PC-9 (cell line): ENCODE data around the gene MARCHF3.

Source experiments
- CTCF ChIP-seq: fragments of 200-600 bp; sonication (generic); conservative IDR thresholded peaks from 2 replicates; pipeline ENCODE4 v1.6.1; 2017; ENCODE audit warnings: mixed run types, antibody characterized with exemption, mild to moderate bottlenecking, moderate library complexity
- EZH2 ChIP-seq: fragments of 200-600 bp; sonication (generic); IDR thresholded peaks from 2 replicates; pipeline ENCODE4 v1.8.0; 2017; ENCODE audit warnings: antibody characterized with exemption, low read depth

- TF ChIP-seq CTCF (no peak), EZH2 (no peak)
These were observed 47.0 kb upstream of the MARCHF3 start for GRCh38 chr5:127077366-127077765.
